GM13976 (cell line): ENCODE measurements around the gene GANC.

Source experiments
- DNase-seq: peaks from one replicate; pipeline ENCODE4 v3.0.0; 2012; ENCODE audit warnings: low spot score
- in situ Hi-C: fragments of 300-500 bp; cut with MboI; formaldehyde crosslinking; loops from one replicate; pipeline ENCODE4 v1.12.0; 2022; ENCODE audit warnings: low sequenced_read_pairs, mixed read lengths, inconsistent platforms; ENCODE audit not compliant: unreplicated experiment
- TF ChIP-seq, protein P1 (sequence below): IDR thresholded peaks from 2 replicates; pipeline ENCODE4 v1.5.1; 2012; ENCODE audit warnings: borderline replicate concordance, mild to moderate bottlenecking; ENCODE audit not compliant: insufficient read depth; ENCODE audit errors: extremely low read depth, missing control alignments, control extremely low read depth

The GANC gene

DNA sequence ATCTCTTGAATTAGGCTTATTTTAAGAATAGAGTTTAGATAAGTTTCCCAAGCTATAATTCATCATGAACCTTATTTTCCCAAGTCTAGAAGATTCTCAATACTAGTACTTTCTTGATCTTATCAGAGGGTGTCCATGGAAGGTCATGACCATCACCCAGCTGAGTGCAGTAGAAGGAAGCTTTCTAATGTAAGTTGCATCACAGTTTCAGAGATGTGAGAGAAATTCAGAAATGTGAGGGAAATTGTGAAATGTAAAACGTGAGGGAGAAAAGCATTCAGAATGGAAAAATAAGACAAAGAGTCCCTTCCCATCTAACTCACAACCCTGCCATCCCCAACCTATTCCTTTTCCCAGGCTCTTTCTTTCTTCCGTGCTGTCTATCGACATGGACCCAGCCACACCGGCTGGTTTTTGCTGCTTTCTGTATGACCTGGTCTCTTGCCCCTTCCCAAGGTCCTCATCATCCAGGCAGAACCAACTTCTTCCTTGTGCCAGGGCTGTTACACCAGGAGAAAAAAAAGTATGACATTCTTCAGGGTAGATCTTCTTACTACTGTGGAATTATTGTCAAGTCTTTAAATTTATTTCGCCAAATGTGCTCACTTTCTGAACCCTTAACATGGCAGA lies 93.0 kb downstream of the GANC start:
- DNase-seq: no peak
- in situ Hi-C loops: no loop called here
- TF ChIP-seq, protein P1, sequence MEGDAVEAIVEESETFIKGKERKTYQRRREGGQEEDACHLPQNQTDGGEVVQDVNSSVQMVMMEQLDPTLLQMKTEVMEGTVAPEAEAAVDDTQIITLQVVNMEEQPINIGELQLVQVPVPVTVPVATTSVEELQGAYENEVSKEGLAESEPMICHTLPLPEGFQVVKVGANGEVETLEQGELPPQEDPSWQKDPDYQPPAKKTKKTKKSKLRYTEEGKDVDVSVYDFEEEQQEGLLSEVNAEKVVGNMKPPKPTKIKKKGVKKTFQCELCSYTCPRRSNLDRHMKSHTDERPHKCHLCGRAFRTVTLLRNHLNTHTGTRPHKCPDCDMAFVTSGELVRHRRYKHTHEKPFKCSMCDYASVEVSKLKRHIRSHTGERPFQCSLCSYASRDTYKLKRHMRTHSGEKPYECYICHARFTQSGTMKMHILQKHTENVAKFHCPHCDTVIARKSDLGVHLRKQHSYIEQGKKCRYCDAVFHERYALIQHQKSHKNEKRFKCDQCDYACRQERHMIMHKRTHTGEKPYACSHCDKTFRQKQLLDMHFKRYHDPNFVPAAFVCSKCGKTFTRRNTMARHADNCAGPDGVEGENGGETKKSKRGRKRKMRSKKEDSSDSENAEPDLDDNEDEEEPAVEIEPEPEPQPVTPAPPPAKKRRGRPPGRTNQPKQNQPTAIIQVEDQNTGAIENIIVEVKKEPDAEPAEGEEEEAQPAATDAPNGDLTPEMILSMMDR: no peak

DNA sequence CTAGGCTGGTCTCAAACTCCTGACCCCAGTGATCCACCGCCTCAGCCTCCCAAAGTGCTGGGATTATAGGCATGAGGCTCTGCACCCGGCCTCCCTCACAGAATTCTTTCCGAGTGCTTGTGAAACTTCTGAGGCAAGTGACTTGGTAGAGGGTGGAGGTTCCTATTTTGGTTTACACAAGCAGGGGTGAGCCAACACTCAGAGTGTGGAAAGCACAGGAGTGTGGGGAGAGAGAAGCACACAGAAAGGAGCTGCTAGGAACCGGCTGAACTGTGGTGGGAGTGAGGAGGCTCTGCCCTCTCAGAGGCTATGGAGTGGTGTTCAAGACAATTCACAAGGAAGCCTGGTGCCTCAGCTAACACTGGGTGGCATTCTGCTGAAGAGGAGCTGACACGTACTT lies 94.0 kb downstream of the GANC start:
- no peak for DNase-seq
- in situ Hi-C loops: no loop called here
- TF ChIP-seq, protein P1: no peak

DNA sequence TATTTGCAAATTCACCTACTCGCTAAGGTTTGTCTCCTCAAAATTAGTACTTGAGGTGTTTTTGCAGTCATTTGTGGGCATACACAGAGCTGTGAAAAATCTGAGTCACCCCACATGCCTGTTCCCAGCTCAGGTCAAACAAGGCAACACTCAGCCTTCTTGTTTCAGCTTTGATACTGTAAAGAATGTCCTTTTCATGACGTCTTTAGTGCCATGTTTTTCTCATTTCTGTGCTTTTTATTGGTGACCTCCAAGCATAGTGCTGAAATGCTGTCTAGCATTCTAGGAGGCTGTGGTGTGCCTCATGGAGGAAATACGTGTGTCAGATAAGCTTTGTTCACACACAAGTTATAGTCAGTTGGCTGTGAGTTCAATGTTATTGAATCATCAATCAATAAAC lies 95.1 kb downstream of the GANC start:
- TF ChIP-seq, protein P1: no peak
- no peak for DNase-seq
- in situ Hi-C loops: no loop called here

DNA sequence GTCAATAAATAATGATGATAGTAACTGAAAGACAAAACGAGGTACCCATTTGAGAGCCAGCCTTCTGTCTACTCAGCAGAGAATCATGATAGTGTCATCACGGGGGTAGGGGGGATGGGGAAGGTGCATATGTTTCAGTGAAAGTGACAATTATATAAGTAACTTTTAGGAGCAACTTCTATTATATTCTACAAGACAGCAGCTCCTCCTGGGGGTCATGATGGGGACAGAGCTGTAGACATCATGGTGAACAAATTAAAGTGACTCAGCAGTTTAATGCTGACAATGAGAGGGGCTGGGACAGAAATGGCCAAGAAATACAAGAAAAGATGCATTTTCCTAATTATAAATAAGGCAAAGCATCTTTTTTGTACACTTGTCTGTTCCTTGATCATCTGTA lies 98.1 kb downstream of the GANC start:
- in situ Hi-C loops: no loop called here
- no peak for DNase-seq
- TF ChIP-seq, protein P1: no peak

DNA sequence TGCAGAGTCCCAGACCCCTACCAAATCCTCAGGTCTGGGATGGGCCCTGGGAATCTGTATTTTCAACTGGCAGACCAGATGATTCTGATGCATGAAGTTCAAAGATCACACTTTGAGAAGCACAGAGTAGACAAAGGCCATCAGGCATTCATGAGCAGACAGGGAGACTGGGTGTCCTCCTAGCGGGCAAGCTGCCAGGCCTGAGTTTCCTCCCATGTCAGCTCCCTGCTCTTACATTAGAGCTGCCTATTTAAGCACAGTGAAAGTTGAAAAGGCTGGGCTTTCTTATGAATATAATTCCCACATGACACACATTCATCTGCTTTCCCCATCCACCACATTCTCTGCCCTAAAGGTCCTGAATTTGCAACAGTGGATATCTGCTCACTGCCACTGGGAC lies 100.3 kb downstream of the GANC start:
- in situ Hi-C loops: no loop called here
- DNase-seq: no peak
- TF ChIP-seq, protein P1: no peak

DNA sequence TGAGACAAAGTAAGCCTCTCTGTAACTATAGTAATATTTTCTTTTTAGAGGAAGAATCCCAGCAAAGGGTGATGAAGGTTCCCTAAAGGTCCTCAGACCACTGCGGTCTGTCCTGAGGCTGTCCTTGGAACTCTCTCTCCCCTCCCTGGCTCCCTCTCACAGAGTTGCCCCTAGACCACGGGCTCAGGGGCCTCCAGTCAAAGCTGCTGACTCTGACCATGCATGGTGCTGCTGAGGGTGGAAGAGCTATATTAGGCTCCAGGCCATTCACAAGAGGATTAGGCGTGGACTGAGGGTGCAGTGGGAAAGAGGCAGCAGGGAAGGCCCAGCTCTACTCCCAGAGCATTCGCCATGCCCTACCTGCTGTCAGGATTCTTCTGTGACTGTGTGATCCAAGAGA lies 100.9 kb downstream of the GANC start:
- DNase-seq: no peak
- TF ChIP-seq, protein P1: no peak
- in situ Hi-C loops: no loop called here
